HG02884 (cell line): ENCODE data around the gene PRKACA.

ENCODE experiments used
- ATAC-seq: cut with Tn5 transposase; IDR thresholded peaks from one replicate; pipeline ENCODE4 v1.9.1; 2021; ENCODE audit warnings: mild to moderate bottlenecking, moderate library complexity; ENCODE audit not compliant: unreplicated experiment

Gene PRKACA

GRCh38 chr19:14073261-14073924 lies 44.2 kb downstream of the PRKACA start:
- ATAC-seq, result no peak

- ATAC-seq, result no peak
Measured at GRCh38 chr19:14072535-14073260, 44.9 kb downstream of the PRKACA start, which contains the start of gene MISP3. MISP3 (plus strand) TSS chr19:14072786; CDS start chr19:14073310, 524 bp downstream.

- ATAC-seq, result no peak
Measured at GRCh38 chr19:14070268-14071050, 47.1 kb downstream of the PRKACA start.

GRCh38 chr19:14066134-14066533 lies 51.4 kb downstream of the PRKACA start:
- ATAC-seq, result no peak

- ATAC-seq, result no peak
Measured at GRCh38 chr19:14063105-14063504, 54.5 kb downstream of the PRKACA start.

- ATAC-seq, result no peak
Measured at GRCh38 chr19:14062558-14062855, 55.1 kb downstream of the PRKACA start.

- ATAC-seq, result no peak
Measured at GRCh38 chr19:14061751-14062557, 55.6 kb downstream of the PRKACA start, which contains the start of gene PALM3. PALM3 (minus strand) TSS chr19:14062076; CDS start chr19:14061980, 96 bp downstream.

- ATAC-seq, result no peak
Measured at GRCh38 chr19:14061081-14061749, 56.3 kb downstream of the PRKACA start.

- ATAC-seq, result no peak
Measured at GRCh38 chr19:14059652-14060155, 57.9 kb downstream of the PRKACA start.

GRCh38 chr19:14059093-14059480 lies 58.5 kb downstream of the PRKACA start:
- ATAC-seq, result no peak

GRCh38 chr19:14058182-14059092 lies 59.1 kb downstream of the PRKACA start:
- no peak for ATAC-seq

- ATAC-seq, result no peak
Measured at GRCh38 chr19:14056741-14057356, 60.7 kb downstream of the PRKACA start.

GRCh38 chr19:14056069-14056666 lies 61.4 kb downstream of the PRKACA start:
- ATAC-seq, result no peak

GRCh38 chr19:14055396-14055795 lies 62.2 kb downstream of the PRKACA start:
- ATAC-seq, result no peak

- ATAC-seq, result no peak
Measured at GRCh38 chr19:14054721-14055120, 62.8 kb downstream of the PRKACA start.

- ATAC-seq, result no peak
Measured at GRCh38 chr19:14054099-14054498, 63.5 kb downstream of the PRKACA start.

- no peak for ATAC-seq
Measured at GRCh38 chr19:14053500-14053899, 64.1 kb downstream of the PRKACA start.

GRCh38 chr19:14053032-14053431 lies 64.5 kb downstream of the PRKACA start:
- no peak for ATAC-seq
